Gastrocnemius medialis (tissue), 4 donors: ENCODE measurements around the gene NDRG4. TPM values are rescaled to one million over a fixed set of nuclear protein-coding genes. Genes with fewer than 3 reads are reported as not detected.

ENCODE experiments used
- ATAC-seq, 2 donors: fragments of 150-250 bp; one replicate each; pipeline ENCODE4 v1.9.1; 2016
- DNase-seq, 2 donors: peaks; one replicate each; pipeline ENCODE4 v3.0.0-alpha.2; 2019
- H3K27ac ChIP-seq, 4 donors: fragments of 200-600 bp; sonication (generic); 1 replicate in 1 of 4; 2 replicates in 3 of 4; pipeline ENCODE4 v1.5.1; 2016 to 2018; ENCODE audit warnings: mild to moderate bottlenecking in 2 of 4, moderate library complexity in 1 of 4
- H3K27me3 ChIP-seq, 3 donors: fragments of 200-600 bp; sonication (generic) in 2 of 3; 1 replicate in 1 of 3; 2 replicates in 2 of 3; pipeline versions ENCODE4 v1.5.1 to v1.6.0; 2016 to 2019; ENCODE audit warnings: mild to moderate bottlenecking in 1 of 3, moderate library complexity in 1 of 3
- H3K36me3 ChIP-seq, 2 donors: fragments of 200-600 bp; sonication (generic) in 1 of 2; one replicate each; pipeline ENCODE4 v1.5.1; 2017 to 2018
- H3K4me1 ChIP-seq, 2 donors: fragments of 200-600 bp; sonication (generic) in 1 of 2; one replicate each; pipeline ENCODE4 v1.5.1; 2016 to 2017; ENCODE audit warnings: mild to moderate bottlenecking in 2 of 2
- H3K4me3 ChIP-seq, 4 donors: fragments of 200-600 bp; sonication (generic) in 3 of 4; 1 replicate in 1 of 4; 2 replicates in 3 of 4; pipeline ENCODE4 v1.5.1; 2016 to 2019; ENCODE audit warnings: mild to moderate bottlenecking in 2 of 4
- H3K9me3 ChIP-seq, 3 donors: fragments of 200-600 bp; sonication (generic) in 2 of 3; 1 replicate in 1 of 3; 2 replicates in 2 of 3; pipeline ENCODE4 v1.5.1; 2016 to 2019
- CTCF ChIP-seq, 5 experiments: fragments of 450-650 bp in 3 of 5; fragments of 200-600 bp in 2 of 5; sonication (generic) in 2 of 5; IDR thresholded peaks in 4 of 5; conservative IDR thresholded peaks in 1 of 5; 1 replicate in 4 of 5; 2 replicates in 1 of 5; pipeline ENCODE4 v1.5.1; 2016 to 2019; ENCODE audit warnings: antibody characterized with exemption in 5 of 5, mild to moderate bottlenecking in 3 of 5, moderate library complexity in 3 of 5
- POLR2A ChIP-seq, 2 donors: fragments of 450-650 bp; IDR thresholded peaks; one replicate each; pipeline ENCODE4 v1.6.1; 2017; ENCODE audit warnings: antibody characterized with exemption in 2 of 2, mild to moderate bottlenecking in 2 of 2, moderate library complexity in 2 of 2
- in situ Hi-C, 4 donors: fragments of 200-750 bp; cut with MboI; loops; one replicate each; pipeline versions ENCODE4 v1.15.0 to v1.8.0; 2017; ENCODE audit warnings: low sequenced_read_pairs in 4 of 4
- intact Hi-C: fragments of 100-400 bp; cut with DNase I; formaldehyde crosslinking; loops from one replicate; pipeline ENCODE4 v1.15.1; 2023; ENCODE audit warnings: low total_unique reads
- total RNA-seq, 4 donors: library from RNA; depleted of rRNA; stranded (reverse); fragments of >200 nt; gene quantifications; one replicate each; pipeline versions ENCODE4 v1.1.0 to v1.2.3, GENCODE V29; 2016

NDRG4 gene
- total RNA-seq, 4 donors from 2014 or later = 2.0 to 13.3 (median 6.5) TPM

DNA sequence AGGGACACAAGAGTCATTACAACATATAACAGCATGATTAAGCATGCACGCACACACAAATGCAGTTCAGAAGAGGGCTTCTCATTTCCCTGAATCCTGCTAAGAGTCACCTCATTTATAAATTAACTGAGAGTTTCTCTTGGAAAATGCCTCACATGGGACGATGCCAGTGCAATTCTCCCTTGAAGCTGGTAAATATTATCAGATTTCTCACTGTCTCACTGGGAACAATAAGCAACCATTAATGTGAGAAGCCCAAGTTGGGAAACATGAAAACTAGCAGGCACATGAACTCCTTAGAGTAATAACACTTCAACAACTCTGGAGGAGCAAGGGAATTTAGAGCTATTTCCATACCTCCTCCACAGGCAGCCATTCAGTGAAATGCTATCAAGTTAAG, 41.8 kb downstream of the NDRG4 start:
- peak overlapping the region in 1 of 4 donors; percentile 32 for H3K27ac ChIP-seq
- no peaks in the 10 kb centered on the region for H3K9me3 ChIP-seq
- DNase-seq (no peak), ATAC-seq (no peak)
- H3K27me3 ChIP-seq = no peaks in the 10 kb centered on the region
- H3K36me3 ChIP-seq = peaks cover 0 to 98% of the 10 kb centered on the region in 2 donors
- in situ Hi-C loops = no loop called here
- H3K4me1 ChIP-seq = no peaks in the 10 kb centered on the region
- no peak for TF ChIP-seq CTCF (IDR thresholded peaks at IDR 0.05 in 4 of 5, conservative IDR thresholded peaks at IDR 0.05 in 1 of 5)
- TF ChIP-seq POLR2A (IDR thresholded peaks at IDR 0.05) = no peak
- H3K4me3 ChIP-seq = no peak overlapping the region
- intact Hi-C loops = no loop called here

GRCh38 chr16:58542291-58542690, 42.3 kb downstream of the NDRG4 start:
- TF ChIP-seq CTCF (IDR thresholded peaks at IDR 0.05 in 4 of 5, conservative IDR thresholded peaks at IDR 0.05 in 1 of 5) = no peak
- TF ChIP-seq POLR2A (IDR thresholded peaks at IDR 0.05) = no peak
- peak overlapping the region in 1 of 4 donors; percentile 32 for H3K27ac ChIP-seq
- intact Hi-C loops (no loop called here), in situ Hi-C loops (no loop called here)
- no peak overlapping the region for H3K4me3 ChIP-seq
- no peak for DNase-seq
- H3K9me3 ChIP-seq = no peaks in the 10 kb centered on the region
- no peak for ATAC-seq
- peaks cover 0 to 97% of the 10 kb centered on the region in 2 donors for H3K36me3 ChIP-seq
- no peaks in the 10 kb centered on the region for H3K4me1 ChIP-seq
- no peaks in the 10 kb centered on the region for H3K27me3 ChIP-seq

GRCh38 chr16:58543685-58544084, 43.7 kb downstream of the NDRG4 start:
- in situ Hi-C loops (no loop called here), intact Hi-C loops (no loop called here)
- no peaks in the 10 kb centered on the region for H3K27me3 ChIP-seq
- H3K36me3 ChIP-seq = peaks cover 0 to 89% of the 10 kb centered on the region in 2 donors
- no peak for DNase-seq
- H3K27ac ChIP-seq = no peak overlapping the region
- peaks cover 6 to 7% of the 10 kb centered on the region in 2 donors for H3K4me1 ChIP-seq
- no peak for ATAC-seq
- H3K4me3 ChIP-seq = no peak overlapping the region
- no peak for TF ChIP-seq CTCF (IDR thresholded peaks at IDR 0.05 in 4 of 5, conservative IDR thresholded peaks at IDR 0.05 in 1 of 5)
- TF ChIP-seq POLR2A (IDR thresholded peaks at IDR 0.05) = no peak
- no peaks in the 10 kb centered on the region for H3K9me3 ChIP-seq

DNA sequence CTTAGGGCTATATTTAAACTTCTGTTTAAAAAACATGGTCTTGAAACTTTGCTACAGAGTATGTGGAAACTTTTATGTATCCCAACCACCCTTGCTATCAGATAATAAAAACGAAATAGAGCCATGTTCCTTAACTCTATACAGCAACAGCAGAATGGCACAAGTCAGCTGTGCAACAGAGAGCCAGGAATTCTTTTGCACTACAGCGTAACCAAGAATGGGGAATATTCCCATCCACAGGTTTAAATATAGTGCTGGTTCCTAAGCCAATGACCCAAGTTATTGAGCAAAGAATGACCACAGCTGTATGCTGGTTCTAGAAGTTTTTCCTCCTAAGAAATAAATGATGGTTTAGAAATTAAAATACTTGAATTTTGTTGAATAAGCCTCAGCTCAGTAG, 48.4 kb downstream of the NDRG4 start:
- Histone ChIP-seq H3K4me3 (no peak overlapping the region), H3K4me1 (peaks cover 28 to 35% of the 10 kb centered on the region in 2 donors), H3K27me3 (no peaks in the 10 kb centered on the region), H3K36me3 (peaks cover 0 to 80% of the 10 kb centered on the region in 2 donors), H3K27ac (peak overlapping the region; percentile 4 to 52 (median 34)), H3K9me3 (no peaks in the 10 kb centered on the region)
- in situ Hi-C loops (no loop called here), intact Hi-C loops (no loop called here)
- ATAC-seq (peak in 1 of 2 donors; percentile 60), DNase-seq (no peak)
- no peak for TF ChIP-seq POLR2A (IDR thresholded peaks at IDR 0.05)
- no peak for TF ChIP-seq CTCF (IDR thresholded peaks at IDR 0.05 in 4 of 5, conservative IDR thresholded peaks at IDR 0.05 in 1 of 5)

DNA sequence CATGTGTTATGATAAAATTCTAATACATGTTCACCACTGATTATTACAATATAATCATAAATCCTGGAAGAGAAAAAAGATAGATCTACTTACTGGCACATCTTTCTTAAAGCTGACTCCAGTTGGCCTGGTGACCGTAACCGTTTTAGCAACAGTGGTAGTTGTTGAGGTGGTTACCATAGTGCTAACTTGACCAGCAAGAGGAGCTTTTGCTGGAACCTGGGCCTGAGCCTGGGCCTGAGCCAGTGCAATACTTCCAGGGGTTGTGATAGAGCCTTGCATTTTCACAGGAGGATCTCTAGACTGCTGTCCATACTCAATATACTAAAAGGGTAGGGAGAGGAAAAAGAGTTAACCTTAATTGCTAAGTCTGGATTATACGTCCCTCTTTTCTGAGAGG, 51.6 kb downstream of the NDRG4 start:
- Histone ChIP-seq H3K27me3 (no peaks in the 10 kb centered on the region), H3K9me3 (no peaks in the 10 kb centered on the region), H3K4me1 (peaks cover 28 to 35% of the 10 kb centered on the region in 2 donors), H3K27ac (peak overlapping the region; percentile 7 to 34 (median 14)), H3K36me3 (peaks cover 0 to 80% of the 10 kb centered on the region in 2 donors), H3K4me3 (no peak overlapping the region)
- in situ Hi-C loops = no loop called here
- intact Hi-C loops = no loop called here
- peak in 1 of 2 donors; percentile 85 for ATAC-seq
- TF ChIP-seq CTCF (IDR thresholded peaks at IDR 0.05 in 4 of 5, conservative IDR thresholded peaks at IDR 0.05 in 1 of 5) = no peak
- TF ChIP-seq POLR2A (IDR thresholded peaks at IDR 0.05) = no peak
- peak in 1 of 2 donors; percentile 53 for DNase-seq
